Esophagus squamous epithelium (tissue), 4 donors: ENCODE data around the gene MORN3.

Source experiments
- CTCF ChIP-seq, 6 experiments: fragments of 450-650 bp in 4 of 6; fragments of 200-600 bp in 2 of 6; sonication (generic) in 2 of 6; IDR thresholded peaks; one replicate each; pipeline ENCODE4 v1.5.1; 2016 to 2019; ENCODE audit warnings: antibody characterized with exemption in 6 of 6, mild to moderate bottlenecking in 4 of 6, moderate library complexity in 4 of 6
- POLR2A ChIP-seq, 4 donors: fragments of 450-650 bp; IDR thresholded peaks; one replicate each; pipeline ENCODE4 v1.6.1; 2017; ENCODE audit warnings: antibody characterized with exemption in 4 of 4, mild to moderate bottlenecking in 4 of 4, moderate library complexity in 3 of 4

DNA sequence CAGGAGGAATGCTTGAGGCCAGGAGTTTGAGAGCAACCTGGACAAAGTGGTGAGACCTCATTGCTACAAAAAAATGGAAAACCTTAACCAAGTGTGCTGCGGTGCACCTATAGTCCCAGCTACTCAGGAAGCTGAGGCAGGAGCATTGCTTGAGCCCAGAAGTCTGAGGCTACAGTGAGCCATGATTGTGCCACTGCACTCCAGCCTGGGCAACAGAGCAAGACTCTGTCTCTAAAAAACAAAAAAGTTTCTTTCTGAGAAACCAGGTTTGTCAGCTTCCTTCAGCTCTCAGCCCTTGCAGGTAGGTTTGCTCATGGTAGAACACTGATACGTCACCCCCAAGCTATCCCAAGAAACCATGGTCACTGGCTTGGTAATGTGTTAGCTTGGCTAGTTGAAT lies 20.0 kb upstream of the MORN3 start:
- no peak for TF ChIP-seq CTCF (IDR thresholded peaks at IDR 0.05)
- no peak for TF ChIP-seq POLR2A (IDR thresholded peaks at IDR 0.05)
